ENCODE measurements around the gene ADAM21. TPM values are rescaled to one million over a fixed set of nuclear protein-coding genes. Genes with fewer than 3 reads are reported as not detected.
A peak's percentile ranks its signal among the peaks of the same experiment; 100 is the strongest.
"Not testable (repeated sequence)": the region's sequence is repeated elsewhere in the genome, so short reads cannot be mapped to it uniquely, and the experiment has no call there.

Gene ADAM21
- total RNA-seq, 1 experiment from 2014 or later = not detected

DNA sequence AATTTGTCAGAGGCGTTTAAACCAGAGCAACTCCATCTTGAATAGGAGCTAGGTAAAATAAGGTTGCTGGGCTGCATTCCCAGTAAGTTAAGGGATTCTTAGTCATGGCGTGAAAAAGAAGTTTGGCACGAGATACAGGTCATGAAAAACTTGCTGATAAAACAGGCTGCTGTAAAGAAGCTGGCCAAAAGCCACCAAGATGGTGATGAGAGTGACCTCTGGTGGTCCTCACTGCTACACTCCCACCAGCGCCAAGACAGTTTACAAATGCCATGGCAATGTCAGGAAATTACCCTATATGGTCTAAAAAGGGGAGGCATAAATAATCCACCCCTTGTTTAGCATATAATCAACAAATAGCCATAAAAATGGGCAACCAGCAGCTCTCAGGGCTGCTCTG is 48.6 kb upstream of the ADAM21 start:
- H3K14ac ChIP-seq (ENCODE audit: insufficient read depth, low read length); H3K18ac ChIP-seq (ENCODE audit: insufficient read length, low read depth, low read length); H3K79me2 ChIP-seq (ENCODE audit: insufficient read depth, low read length); H2BK15ac ChIP-seq (ENCODE audit: low read depth, low read length); H3K23ac ChIP-seq (ENCODE audit: insufficient read length, low read depth, low read length); H3K4me1 ChIP-seq (ENCODE audit: insufficient read depth, low read length); H4K20me1 ChIP-seq (ENCODE audit: control insufficient read depth, insufficient read depth, insufficient read length); H4K5ac ChIP-seq (ENCODE audit: insufficient read length, low read depth, low read length); H3K9me3 ChIP-seq (ENCODE audit: control insufficient read depth, low read depth, low read length); H3K23me2 ChIP-seq (ENCODE audit: insufficient read length, low read depth, low read length, poor library complexity, severe bottlenecking); H2BK120ac ChIP-seq (ENCODE audit: low read depth, low read length, poor library complexity, severe bottlenecking); H3K9ac ChIP-seq (ENCODE audit: extremely low read depth, insufficient read length, low read length); H3K27ac Mint-ChIP-seq; H3K79me1 ChIP-seq (ENCODE audit: insufficient read depth, low read depth, low read length, poor library complexity, severe bottlenecking); H3K27me3 Mint-ChIP-seq (ENCODE audit: low read depth); H2AFZ ChIP-seq (ENCODE audit: low read length); H2BK12ac ChIP-seq (ENCODE audit: insufficient read length, low read depth, low read length); H3T11ph ChIP-seq (ENCODE audit: low read length); H3K27ac ChIP-seq (ENCODE audit: insufficient read length, low read depth, low read length); H3K27me3 ChIP-seq (ENCODE audit: insufficient read depth, low read length); H3K4me3 Mint-ChIP-seq; H3K4ac ChIP-seq (ENCODE audit: low read depth, low read length); H4K91ac ChIP-seq (ENCODE audit: insufficient read length, low read depth, low read length); H3K4me2 ChIP-seq (ENCODE audit: insufficient read depth, insufficient read length, low read length); H2BK5ac ChIP-seq (ENCODE audit: insufficient read length, low read length); H3K9me3 Mint-ChIP-seq; H3K56ac ChIP-seq (ENCODE audit: insufficient read length, low read depth, low read length); H2AK5ac ChIP-seq (ENCODE audit: insufficient read length, low read length); H4K8ac ChIP-seq (replicated peaks; ENCODE audit: insufficient read length, low read depth, low read length); H2BK20ac ChIP-seq (ENCODE audit: low read depth, low read length, poor library complexity, severe bottlenecking): not testable (repeated sequence)
- H3K36me3 Mint-ChIP-seq (ENCODE audit: insufficient read depth in 1 of 3, low read depth in 3 of 3) = peaks cover 5 to 11% (median 11%) of the 10 kb centered on the region in 3 experiments
- TF ChIP-seq, protein P1, sequence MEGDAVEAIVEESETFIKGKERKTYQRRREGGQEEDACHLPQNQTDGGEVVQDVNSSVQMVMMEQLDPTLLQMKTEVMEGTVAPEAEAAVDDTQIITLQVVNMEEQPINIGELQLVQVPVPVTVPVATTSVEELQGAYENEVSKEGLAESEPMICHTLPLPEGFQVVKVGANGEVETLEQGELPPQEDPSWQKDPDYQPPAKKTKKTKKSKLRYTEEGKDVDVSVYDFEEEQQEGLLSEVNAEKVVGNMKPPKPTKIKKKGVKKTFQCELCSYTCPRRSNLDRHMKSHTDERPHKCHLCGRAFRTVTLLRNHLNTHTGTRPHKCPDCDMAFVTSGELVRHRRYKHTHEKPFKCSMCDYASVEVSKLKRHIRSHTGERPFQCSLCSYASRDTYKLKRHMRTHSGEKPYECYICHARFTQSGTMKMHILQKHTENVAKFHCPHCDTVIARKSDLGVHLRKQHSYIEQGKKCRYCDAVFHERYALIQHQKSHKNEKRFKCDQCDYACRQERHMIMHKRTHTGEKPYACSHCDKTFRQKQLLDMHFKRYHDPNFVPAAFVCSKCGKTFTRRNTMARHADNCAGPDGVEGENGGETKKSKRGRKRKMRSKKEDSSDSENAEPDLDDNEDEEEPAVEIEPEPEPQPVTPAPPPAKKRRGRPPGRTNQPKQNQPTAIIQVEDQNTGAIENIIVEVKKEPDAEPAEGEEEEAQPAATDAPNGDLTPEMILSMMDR (conservative IDR thresholded peaks at IDR 0.05) = peak; percentile 70
- peak; percentile 40 for DNase-seq
- no CpG with 5 or more reads among the region's 4 CpGs for WGBS (ENCODE audit: extremely low coverage, insufficient read length, low lambda C conversion rate)
- peaks cover 14 to 20% of the 10 kb centered on the region in 2 experiments for H3K4me1 Mint-ChIP-seq

DNA sequence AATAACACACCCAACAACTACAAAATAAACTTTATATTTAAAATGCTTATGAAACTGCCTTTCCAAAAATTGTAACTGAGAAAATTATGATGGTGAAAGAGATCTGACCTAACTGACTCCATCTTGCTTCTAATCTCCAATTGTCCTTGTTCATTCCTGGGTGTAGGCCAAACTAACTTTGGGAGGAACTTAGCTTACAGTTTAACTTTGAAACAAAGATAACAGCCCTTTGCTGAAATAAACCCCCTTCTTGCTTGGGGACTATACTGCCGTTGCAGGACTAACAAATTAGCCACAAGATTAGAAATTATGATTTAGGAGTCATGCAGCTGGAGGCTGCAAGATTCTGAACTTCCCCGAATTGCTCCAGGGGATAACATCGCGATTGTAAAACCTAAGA is 45.8 kb upstream of the ADAM21 start:
- not testable (repeated sequence) for H3K4me1 ChIP-seq (ENCODE audit: insufficient read depth, low read length); DNase-seq; H2BK20ac ChIP-seq (ENCODE audit: low read depth, low read length, poor library complexity, severe bottlenecking); H3K9me3 Mint-ChIP-seq; H3K9ac ChIP-seq (ENCODE audit: extremely low read depth, insufficient read length, low read length); H3K23me2 ChIP-seq (ENCODE audit: insufficient read length, low read depth, low read length, poor library complexity, severe bottlenecking); H2BK15ac ChIP-seq (ENCODE audit: low read depth, low read length); H3K79me1 ChIP-seq (ENCODE audit: insufficient read depth, low read depth, low read length, poor library complexity, severe bottlenecking); H3K27ac ChIP-seq (ENCODE audit: insufficient read length, low read depth, low read length); H2AK5ac ChIP-seq (ENCODE audit: insufficient read length, low read length); H3K23ac ChIP-seq (ENCODE audit: insufficient read length, low read depth, low read length); H2BK12ac ChIP-seq (ENCODE audit: insufficient read length, low read depth, low read length); H4K5ac ChIP-seq (ENCODE audit: insufficient read length, low read depth, low read length); H3K4ac ChIP-seq (ENCODE audit: low read depth, low read length); H2BK5ac ChIP-seq (ENCODE audit: insufficient read length, low read length); H3K9me3 ChIP-seq (ENCODE audit: control insufficient read depth, low read depth, low read length); H3K79me2 ChIP-seq (ENCODE audit: insufficient read depth, low read length); H3K27me3 Mint-ChIP-seq (ENCODE audit: low read depth); H4K91ac ChIP-seq (ENCODE audit: insufficient read length, low read depth, low read length); H3K27me3 ChIP-seq (ENCODE audit: insufficient read depth, low read length); H4K20me1 ChIP-seq (ENCODE audit: control insufficient read depth, insufficient read depth, insufficient read length); H3K18ac ChIP-seq (ENCODE audit: insufficient read length, low read depth, low read length); H3K14ac ChIP-seq (ENCODE audit: insufficient read depth, low read length); H4K8ac ChIP-seq (replicated peaks; ENCODE audit: insufficient read length, low read depth, low read length); H3K4me2 ChIP-seq (ENCODE audit: insufficient read depth, insufficient read length, low read length); H3K27ac Mint-ChIP-seq; H3T11ph ChIP-seq (ENCODE audit: low read length); H2AFZ ChIP-seq (ENCODE audit: low read length); H3K56ac ChIP-seq (ENCODE audit: insufficient read length, low read depth, low read length); H3K4me3 Mint-ChIP-seq; H2BK120ac ChIP-seq (ENCODE audit: low read depth, low read length, poor library complexity, severe bottlenecking)
- peaks cover 14 to 20% of the 10 kb centered on the region in 2 experiments for H3K4me1 Mint-ChIP-seq
- no CpG with 5 or more reads among the region's 4 CpGs for WGBS (ENCODE audit: extremely low coverage, insufficient read length, low lambda C conversion rate)
- peaks cover 13 to 15% (median 15%) of the 10 kb centered on the region in 3 experiments; a peak in 6 of 7 replicates for H3K36me3 Mint-ChIP-seq (ENCODE audit: insufficient read depth in 1 of 3, low read depth in 3 of 3)
